HUDEP-2 (cell line): ENCODE results near the gene INPP5A.
"Not testable (repeated sequence)": the region's sequence is repeated elsewhere in the genome, so short reads cannot be mapped to it uniquely, and the experiment has no call there.

Experiments
- DNase-seq, 76 experiments: peaks; one replicate each; lab custom pipeline; 2025; ENCODE audit not compliant: unreplicated experiment in 76 of 76; lab: John Stamatoyannopoulos, UW

The INPP5A gene

DNA sequence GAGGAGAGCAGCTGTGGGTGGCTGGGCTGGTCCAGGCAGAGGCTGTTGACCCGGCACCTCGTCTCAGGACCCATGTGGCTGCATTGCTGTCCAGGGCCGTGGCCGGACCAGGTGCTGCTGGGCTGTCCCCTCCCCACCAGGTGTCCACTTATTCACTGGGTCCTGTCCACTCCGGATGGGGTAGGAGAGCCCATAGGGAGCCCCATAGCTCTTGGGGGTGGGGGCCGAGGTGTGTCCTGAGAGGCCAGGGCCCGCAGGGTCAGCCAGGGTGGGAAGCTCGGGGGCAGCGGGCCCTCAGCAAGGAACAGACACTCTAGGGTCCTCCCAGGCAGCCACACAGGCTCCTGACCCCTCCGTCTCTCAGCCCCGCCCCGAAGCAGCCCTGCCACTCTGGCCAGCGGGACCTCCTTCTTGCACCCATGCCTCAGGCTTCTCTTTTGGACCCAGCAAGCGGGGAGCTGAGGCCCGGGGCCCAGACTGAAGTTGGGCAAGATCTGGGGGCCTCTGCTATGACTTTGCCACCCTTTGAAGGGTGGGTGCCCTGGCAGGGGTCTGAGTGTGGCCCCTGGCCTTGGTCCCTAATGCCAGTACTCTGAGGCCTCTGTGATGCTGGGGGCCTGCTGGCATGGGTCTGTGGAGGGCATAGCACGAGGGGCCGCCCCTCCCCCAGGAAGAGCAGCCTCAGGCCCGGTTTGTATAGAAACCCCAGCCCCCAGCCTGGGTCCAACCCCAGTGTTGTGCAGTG is 162.0 kb downstream of the INPP5A start:
- DNase-seq: no peak

DNA sequence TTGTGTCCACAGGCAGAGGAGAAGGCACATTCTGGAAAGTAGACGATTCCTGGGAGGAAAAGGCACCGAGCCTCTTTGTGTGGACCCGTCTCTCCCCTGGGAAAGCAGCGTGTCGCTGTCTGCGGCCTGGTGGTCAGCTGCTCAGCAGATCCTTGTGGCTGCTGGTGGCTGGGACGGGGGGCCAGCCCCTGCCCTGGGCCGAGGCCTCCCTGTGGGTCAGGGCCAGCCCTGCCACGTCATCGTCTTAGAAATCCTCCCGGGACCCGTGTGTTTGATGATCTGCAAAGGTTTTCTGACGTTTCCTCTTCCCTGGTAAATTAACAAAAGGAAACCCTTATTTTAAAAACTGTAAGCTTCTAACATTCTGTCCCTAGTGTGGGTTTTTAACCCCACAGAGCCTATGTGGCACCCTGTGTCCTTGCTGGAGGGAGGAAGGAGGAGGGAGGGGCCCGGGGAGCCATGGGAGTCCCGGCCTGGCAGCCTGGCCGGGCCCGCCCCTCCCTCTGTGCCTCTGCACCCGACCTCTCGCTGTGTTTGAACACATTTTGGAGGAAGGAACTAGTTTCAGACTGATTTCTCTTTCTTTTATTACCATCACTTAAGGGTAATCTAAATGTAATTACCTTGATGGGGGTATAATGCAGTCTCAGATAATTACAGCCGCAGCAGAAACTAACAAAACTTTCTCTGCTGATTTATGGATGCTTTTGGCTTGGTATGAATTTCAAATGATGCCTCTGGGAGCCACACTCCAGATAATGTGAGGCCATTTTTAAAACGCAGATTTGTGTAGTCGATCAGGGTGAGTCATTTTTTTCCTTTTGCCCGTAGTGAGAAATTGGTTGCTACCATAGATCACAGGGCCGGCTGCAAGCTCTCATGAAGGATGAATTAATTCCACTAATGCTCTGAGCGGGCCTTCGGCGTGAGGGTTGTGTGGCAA is 162.8 kb downstream of the INPP5A start:
- DNase-seq: no peak

DNA sequence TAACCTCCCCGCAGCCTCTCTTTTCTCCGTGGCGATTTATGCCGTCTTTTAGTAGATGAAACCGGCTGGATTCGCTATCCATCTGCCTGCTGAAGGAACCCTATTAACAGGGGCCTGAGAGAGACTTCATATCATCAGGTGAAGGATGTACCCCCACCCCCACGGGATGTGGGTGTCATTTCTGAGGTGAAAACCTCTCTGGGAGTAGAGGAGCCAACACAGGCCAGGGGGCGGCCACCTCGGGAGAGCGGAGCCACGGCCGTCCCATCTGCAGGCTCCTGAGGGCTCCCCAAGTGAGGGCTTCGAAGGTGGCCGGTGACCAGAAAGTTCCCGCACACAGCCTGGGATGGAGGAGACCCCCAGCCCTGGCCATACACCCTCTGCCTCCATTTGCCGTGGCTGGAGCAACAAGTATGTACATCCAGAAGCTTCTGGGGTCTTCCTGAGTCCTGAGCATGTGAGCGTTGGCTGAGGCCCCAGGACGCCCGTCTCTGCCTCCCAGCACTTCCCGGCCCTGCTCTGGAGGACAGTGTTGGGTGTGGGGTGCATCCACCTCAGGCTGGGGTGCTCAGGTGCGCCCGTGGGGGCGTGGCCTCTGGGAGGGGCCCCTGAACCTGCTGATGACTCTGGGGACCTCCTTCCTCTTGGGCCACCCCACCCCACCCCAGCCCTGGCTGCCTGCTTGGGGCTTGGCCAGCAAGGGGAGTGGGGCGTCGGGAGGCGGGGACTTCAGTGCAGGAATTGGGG is 163.7 kb downstream of the INPP5A start:
- DNase-seq: no peak

DNA sequence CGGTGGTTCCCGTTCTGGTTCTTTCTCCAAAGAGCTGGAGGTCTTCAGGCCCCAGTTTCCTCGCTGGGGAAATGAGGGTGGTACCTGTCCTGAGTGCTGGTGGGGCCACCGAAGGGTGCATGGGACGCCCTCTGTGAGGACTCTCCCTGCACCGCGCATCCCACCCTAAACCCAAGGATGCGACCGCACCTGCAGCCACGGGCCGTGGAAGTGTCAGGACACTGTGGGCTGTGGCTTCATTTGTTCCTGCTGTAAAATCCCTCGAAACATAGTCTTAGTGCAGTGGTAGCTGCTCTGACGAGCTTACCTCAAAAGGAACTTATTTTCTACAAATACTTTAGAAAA is 164.2 kb downstream of the INPP5A start:
- DNase-seq: no peak

DNA sequence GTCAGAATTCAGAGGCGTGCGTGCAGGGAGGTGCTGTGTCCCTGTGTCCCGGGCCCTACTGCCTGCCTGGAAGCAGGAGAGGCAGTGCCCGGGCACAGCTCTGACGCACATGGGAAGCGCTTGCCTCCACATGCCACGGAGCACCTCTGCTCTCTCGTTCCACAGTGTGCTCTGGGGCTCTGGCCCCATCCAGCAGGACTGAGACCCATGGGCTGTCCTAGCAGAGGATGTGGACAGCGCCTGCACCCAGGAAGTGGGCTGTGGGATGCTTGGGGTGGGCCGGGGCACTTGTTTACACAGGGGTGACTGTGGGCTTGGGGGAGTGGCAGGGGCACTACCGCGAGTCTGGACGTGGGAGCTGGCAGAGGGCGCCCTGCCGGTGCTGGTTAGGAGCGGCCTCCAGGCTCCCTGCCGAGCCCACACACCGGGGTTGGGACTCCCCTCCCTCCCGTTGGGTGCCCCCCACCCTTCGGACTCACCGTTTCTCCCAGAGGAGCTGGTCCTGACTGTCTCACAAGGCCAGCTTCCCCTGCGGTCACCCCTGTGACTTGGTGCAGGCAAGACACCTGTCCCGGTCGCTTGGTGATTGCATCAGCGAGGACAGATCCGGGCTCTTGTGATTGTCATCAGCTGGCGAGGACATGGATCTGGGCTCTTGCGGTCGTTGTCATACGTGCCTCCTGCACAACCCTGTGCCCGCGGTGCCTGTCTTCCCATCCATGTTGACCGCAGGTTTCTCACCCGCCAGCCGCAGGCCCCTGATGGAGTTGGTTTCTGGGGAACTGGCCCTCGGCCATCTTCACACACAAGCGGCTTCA is 165.2 kb downstream of the INPP5A start:
- no peak for DNase-seq

DNA sequence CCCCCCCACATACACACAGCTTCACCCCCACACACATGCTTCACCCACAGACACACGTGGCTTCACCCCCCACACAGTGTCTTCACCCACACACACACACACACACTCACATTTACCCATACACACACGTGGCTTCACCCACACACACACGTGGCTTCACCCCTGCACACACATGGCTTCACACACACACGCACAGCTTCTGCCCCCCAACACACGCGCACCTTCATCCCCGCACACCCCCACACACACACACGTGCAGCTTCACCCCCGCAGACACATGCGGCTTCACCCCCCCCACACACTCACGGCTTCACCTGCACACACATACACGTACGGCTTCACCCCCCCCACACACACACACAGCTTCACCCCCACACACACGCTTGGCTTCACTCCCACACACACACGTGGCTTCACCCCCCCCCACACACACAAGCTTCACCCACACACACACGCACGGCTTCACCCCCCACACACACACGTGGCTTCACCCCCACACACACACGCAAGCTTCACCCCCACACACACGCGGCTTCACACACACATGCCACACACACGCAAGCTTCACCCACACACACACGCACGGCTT is 165.9 kb downstream of the INPP5A start:
- DNase-seq: no peak

DNA sequence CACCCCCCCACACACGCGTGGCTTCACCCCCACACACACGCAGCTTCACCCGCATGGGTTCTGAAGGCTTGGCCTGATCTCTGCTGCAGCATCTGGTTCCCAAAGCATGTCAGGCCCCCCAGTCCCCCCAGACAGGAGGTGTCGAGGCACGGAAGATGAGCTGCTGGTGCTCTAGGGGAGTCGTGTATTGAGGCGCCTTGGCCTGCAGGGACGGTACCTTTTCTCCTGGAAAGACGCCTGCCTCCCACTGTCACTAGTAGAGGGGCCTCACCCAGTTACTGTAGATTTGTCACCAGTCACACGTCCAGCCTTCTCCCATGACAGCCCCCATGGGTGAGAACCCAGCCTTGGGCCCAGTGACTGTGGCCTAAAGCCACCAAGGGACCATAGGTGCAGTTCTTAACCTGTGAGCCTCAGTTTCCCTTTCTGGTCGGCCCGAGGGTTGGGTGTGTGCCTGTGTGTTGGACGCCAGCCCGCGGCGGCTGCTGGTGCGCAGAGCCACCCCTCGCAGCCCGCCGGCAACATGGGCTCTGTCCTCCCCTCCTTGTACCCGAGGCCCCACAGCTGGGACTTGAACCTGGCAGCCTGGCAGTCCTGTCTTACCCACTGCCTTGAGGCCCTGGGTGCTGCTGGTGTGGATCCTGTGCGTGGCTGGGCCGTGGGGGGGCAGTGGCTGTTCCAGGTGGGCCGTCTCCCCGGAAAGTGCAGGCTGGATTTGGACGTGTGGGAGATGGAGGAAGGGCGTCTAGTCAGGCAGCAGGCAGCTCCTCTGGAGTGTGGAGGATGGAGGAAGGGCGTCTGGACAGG is 166.6 kb downstream of the INPP5A start:
- no peak for DNase-seq

DNA sequence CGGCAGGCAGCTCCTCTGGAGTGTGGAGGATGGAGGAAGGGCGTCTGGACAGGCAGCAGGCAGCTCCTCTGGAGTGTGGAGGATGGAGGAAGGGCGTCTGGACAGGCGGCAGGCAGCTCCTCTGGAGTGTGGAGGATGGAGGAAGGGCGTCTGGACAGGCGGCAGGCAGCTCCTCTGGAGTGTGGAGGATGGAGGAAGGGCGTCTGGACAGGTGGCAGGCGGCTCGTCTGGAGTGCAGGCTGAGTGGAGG is 167.2 kb downstream of the INPP5A start:
- not testable (repeated sequence) for DNase-seq

DNA sequence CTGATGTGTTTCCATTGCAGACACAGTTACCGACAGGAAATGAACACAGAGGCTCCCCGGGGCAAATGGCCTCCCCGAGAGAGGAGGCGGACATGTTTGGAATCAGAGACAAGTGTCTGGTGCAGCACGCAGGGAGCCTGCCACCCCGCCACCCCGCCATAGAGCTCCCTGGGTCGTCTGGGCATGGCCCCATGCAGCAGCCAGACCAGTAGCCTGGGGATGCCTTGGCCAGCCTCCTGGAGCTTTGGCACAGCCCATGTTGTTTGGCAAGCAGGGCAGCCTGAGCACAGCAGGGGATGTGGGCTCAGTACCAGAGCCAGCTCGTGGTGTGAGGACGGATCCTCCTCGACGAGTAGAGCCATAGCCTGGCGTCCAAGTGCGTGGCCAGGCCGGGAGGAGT is 167.6 kb downstream of the INPP5A start:
- DNase-seq: no peak

DNA sequence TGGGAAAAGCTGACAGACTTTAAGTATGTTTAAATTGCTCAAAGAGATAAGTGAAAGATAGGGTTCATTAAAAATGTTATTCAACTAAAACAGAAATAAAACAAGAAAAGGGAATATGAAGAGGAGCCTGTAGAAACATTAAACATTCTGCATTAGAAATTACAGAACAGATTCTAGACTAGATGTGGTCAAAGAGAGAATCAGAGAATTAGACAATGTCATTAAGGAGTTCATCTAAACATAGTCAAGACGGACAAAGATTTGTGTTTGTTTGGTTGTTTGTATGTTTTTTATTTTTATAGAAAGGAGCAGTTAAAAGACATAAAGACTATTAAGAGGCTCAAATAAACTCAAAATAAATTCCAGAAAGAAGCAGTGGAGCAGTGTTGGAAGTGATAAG is 168.4 kb downstream of the INPP5A start:
- no peak for DNase-seq

DNA sequence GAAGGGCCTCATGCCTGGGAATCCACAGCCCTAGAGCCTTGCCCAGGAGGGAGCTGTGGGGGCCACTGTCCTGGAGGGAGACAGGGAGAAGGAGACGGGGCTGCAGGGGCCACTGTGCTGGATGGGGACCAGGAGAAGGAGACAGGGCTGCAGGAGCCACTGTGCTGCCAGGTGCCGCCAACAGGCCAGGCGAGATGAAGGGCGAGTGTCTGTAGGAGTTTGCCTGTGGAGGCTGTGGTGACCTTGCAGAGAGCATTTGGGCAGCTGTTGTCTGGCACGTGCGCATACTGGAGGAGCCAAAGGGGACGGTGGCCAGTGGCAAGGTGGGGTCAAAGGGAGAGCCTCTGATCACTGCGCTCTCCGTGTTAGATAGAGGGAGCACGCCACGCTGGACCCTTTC is 169.1 kb downstream of the INPP5A start:
- DNase-seq: no peak

DNA sequence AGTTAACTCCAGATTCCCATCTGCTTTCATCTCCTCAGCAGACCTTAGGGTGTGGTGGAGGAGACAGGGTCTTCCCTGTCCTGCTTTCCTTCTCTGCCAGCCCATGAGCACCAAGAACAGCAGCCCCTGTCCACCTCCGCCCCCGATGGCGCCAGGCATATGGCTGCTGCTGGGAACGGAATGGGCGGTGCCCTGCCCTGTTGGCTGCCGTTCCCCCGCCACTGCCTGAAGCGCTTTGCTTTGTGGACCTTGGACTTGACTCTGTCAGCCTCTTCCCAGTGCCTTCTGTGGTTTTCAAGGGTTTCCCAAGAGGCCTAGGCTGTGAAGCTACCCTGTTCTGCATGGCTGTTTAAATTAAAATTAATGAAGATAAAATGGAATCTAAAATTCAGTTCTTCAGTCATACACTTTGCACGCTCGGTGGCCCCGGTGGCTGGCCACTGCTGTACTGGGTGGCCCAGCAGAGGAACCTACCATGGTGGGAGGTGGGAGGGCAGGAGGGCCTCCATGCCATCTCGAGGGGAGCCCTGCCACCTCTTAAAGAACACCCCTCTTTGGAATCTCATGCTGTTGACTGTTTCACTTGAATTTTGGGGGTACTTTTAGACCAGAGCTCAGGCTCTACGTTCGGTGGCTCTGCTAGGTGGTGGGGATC is 169.7 kb downstream of the INPP5A start:
- no peak for DNase-seq

DNA sequence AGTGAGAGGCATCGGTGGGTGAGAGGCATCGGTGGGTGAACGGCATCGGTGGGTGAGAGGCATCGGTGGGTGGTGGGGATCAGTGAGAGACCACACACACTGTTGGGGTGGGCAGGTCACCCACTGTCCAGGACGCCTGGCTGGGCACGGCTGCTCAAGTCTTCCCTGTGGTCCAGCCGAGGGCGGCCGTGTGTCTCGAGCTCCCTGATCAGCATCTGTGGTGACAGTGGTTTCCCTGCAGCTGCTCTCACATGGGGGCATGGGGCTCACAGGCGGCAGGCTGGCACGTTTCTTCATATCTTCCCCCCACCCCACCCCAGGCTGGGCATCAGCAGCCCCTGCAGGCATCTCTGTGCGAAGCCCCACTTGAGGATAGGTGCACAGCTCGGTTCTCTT is 170.2 kb downstream of the INPP5A start:
- DNase-seq: no peak

DNA sequence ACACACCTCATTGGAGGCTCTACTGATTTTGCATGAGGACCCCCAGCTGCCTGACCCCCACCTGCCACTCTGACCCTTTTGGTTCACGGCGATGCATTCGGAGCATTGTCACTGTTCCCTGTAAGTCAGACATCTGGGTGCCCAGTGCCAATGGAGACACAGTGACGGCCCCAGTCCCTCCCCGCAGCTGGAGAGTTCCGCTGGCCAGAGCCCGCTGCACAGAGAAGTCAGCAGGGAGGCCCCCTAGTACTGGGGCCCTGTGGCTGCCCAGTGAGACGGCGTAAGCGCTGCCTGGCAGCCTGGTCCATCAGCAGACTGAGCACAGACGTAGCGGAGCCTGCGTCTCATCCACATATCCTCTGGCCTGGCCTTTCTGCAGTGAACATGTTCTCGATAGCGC is 170.9 kb downstream of the INPP5A start:
- DNase-seq: no peak

DNA sequence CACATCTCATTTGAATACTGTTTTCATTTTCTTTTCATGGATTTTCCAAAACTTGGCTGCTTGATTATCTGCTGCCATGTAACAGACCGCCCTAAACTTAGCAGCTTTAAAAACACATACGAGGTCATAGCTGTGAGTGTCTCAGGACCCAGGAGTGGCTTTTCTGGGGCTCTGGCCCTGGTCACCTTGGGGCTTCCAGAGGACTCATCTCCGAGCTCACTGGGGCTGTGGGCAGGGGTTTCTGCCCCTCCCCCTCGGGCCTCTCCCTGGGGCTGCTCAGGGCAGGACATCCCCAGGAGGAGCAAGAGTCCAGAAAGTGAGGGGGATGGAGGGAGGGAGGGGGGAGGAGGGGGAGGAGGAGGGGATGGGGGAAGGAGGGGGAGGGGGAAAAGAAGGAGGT is 171.3 kb downstream of the INPP5A start:
- no peak for DNase-seq

DNA sequence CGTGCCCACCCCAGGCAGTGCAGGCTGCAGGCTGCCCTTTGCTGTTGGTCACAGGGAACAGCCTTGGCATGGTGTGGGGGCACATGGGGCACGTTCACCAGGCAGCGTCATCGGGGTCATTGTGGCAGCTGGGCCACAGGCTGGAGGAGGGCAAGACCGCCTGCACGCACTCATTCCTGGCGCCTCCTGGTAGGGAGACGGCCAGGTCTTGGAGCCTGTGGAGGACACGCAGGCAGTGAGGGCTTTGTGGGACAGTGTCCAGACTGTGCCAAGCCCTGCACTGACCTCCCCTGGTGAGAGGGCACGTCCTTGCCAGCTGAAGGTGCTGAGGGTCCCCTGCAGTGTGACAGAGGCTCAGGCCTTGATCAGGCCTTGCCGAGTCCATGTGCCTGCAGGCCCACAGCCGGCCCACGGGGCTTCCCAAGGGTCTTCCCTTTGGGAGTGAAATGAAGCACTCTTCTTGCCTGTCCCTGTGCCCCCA is 171.9 kb downstream of the INPP5A start:
- DNase-seq: no peak

DNA sequence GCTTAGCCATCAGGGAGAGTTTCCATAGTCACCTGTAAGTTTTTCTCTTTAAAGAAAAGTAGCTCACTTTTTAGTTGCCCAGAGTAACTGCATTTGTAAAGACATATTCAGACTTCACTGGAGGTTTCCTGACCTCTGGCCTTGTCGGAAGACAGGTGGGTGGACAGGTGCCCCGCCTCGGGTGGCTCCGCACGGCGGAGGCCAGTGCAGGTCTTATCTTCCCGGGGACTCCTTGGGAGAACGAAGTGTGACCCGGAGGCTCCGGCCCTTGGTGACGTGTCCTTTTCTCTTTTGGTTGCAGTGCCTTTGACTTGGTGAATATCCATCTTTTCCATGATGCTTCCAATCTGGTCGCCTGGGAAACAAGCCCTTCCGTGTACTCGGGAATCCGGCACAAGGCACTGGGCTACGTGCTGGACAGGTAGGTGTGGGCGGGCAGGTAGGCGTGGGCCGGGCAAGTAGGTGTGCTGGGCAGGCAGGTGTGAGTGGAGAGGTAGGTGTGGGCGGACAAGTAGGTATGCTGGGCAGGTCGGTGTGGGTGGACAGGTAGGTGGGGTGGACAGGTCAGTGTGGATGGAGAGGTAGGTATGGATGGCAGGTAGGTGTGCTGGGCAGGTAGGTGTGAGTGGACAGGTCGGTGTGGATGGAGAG is 172.6 kb downstream of the INPP5A start:
- DNase-seq: no peak

DNA sequence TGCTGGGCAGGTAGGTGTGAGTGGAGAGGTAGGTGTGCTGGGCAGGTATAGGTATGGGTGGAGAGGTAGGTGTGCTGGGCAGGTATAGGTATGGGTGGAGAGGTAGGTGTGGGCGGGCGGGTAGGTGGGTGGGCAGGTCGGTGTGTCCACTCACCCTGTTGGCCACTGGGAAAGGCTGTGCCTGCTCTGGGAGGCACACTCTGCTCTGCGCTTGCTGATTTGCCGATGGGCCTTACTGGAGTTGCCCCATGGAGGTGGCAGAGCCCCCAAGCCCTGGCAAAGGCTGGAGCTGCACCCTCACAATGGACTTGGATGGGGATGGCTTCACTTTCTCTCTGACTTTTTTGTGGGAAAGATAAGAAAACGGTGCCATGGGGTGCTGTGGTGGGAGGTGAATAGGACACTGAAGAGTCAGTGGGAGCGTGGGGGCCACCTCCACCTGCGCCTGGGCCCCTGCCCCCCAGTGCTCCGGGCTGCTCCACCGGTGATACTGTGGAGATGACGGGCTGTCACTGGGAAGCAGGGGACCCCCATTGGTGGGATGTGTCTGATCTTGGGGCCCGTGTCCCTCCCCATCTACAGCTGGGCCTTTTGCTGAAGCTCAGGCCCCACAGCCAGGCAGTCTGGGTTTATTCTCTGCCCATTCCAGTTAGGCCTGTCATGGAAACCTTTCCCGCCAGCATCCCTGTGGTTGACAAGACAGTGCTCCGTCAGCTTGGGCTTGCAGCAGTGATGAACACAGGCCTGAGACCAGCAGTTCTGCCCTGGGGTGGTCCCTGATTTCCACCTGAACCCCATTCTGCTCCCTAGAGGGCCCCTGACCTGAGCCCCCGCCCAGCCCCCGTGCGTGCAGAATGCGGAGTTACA is 173.4 kb downstream of the INPP5A start:
- DNase-seq: no peak
